NCI-H2081 treated with DMSO at 0.1 percent for 48 hours (cell line): Measurements from ENCODE around the gene TRABD2B.

ENCODE experiments used
- DNase-seq: peaks from one replicate; lab custom pipeline; 2025; lab: John Stamatoyannopoulos, UW

Gene TRABD2B

DNA sequence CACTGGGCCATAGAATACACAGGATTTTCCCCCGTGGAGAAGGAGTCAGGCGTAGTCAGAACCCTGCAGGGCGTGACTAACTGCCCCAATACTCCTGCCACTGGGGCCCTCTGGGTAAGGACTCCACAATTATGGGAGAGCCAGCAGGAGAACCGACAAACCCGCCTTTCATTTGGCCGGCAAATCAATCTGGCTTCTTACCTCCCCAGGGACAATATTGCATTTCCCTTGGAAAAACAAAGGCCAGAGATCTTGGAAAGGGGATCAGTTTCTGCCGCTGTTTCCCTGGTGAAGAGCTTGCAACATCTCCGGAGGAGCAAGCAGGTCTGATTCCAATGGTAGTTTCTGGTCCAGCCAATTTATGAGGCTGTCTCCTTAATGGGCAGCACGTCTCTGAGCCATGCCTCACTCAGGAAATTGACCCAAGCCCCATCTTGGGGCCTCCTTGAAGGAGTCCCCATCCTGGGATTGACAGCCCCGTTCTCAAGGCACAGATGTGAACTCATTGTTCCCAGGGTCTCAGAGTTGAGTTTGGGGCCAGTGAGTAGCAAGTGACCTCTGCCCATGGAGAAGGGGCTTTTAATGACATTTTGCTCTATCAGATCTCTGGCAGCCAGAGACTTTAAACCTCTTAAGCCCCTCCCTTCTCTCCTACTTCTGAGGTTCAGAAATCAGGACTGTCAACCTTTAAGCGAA lies 4.3 kb downstream of the TRABD2B start:
- no peak for DNase-seq

DNA sequence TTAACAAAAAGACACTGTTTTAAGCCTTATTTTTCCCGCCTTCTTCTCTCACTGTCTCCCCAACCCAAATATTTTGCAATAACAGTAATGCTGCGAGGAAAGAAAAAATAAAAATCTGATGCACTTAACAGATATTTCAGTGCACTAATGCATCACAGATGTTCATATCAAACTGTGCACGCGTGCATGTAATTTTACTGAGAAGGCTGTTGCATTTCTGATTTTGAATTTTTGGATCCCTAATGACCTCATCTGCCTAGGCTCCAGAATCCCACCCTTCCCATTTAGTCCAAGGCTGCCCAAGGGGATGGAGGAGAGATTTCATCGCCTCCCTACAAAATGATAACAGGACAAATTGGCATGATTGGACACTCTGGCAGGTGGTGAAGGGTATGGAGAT lies 5.5 kb downstream of the TRABD2B start:
- DNase-seq: no peak

GRCh38 chr1:47991187-47991586 lies 6.0 kb downstream of the TRABD2B start:
- DNase-seq: no peak

DNA sequence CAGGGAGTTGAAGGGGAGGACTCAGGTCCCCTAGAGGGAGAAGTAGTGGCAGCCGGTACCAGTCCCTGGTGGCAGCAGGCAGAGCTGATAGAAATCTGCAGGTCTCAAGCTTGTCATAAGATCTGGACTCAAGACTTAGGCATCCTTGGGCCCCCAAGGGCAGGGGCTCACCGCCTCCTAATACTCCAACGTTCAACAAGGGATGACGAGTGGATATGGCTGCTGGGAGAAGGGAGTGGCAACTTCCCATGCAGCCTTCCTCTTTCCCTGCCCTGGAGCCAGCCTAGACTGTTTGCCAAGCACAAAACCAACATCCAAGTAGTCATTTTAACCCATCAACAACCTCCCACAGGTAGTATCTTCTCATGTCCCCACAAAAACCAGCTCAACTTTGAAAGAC lies 6.9 kb downstream of the TRABD2B start:
- DNase-seq: no peak

- no peak for DNase-seq
Measured at GRCh38 chr1:47987601-47988000, 9.6 kb downstream of the TRABD2B start.

DNA sequence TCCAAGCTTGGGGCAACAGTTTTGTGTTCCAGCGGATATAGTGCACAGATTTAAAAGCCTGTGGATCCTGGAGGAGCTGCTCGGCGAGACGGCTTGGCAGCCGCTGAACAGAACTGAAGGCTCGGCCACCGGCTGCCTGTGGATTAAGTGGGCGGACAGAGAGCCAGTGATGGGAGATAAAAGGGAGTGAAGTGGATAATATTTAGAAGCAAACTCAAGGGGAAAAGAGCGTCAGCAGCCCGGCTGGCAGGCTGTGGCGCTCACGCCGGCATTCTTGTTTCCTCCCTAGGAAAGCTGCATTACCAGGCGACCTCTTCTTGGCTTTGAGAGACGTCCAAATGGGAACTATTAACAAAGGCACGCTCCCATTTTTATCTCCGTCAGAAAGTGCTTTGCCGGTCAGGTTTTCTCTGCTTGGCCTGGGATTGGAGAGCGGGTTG lies 10.4 kb downstream of the TRABD2B start:
- DNase-seq: no peak

GRCh38 chr1:47985018-47985417 lies 12.2 kb downstream of the TRABD2B start:
- no peak for DNase-seq

GRCh38 chr1:47984175-47984789 lies 12.9 kb downstream of the TRABD2B start:
- DNase-seq: no peak

GRCh38 chr1:47983691-47984090 lies 13.5 kb downstream of the TRABD2B start:
- no peak for DNase-seq

GRCh38 chr1:47981667-47982350 lies 15.4 kb downstream of the TRABD2B start:
- DNase-seq: no peak

DNA sequence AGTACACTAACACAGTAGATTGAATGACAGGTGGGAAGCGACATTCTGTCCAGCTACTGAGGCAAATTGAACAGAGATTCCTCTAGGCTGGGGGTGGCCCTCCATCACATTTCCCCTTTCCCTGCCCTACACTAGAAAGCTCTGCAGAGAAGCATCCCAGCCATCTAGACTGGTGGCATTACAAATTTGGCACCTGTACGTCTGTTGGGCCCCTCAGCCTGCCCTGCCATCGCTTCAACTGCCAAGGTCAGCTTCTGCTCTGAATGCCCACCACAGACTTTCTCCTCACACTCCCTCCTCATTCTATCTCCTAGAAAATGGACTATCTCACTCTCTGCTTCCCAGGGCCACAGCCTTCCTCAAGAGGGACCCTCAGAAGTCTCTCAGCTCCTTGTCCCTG lies 16.7 kb downstream of the TRABD2B start:
- DNase-seq: no peak

DNA sequence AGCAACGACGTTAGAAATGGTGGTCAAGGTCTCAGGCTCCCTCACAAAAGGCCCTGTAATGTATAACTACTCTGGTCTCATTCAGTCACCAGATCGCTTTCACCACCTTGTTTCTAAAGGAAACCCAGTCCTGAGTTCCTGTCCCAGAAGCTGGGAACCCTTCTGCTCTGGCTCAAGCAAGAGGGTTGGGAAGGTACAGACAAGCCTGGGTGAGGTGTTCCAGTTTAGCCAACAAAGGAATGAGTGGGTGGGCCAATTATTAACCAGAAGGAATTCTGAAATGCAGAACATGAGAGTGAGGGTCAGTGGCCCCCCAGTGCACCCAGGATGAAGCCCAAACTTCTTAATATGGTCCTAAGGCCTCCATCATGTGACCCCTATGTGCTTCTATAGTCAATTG lies 17.5 kb downstream of the TRABD2B start:
- no peak for DNase-seq

DNA sequence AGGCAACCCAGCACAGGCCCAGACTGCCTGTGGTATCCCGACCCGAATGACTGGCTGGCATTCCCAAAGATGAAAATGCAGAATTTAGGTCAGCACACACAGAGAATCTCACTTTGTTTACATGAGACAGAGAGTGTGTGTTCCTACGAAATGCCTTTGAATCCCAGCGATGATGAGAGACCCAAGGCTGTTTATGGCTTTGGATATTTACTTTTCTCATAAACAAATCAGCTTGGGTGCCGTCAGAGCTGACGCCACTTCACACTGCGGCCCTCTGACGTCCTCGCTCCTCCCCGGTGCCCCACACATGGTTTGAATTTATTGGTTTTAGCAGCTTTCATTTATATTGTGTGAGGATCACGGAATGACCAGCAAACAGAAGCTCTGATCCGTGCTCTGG lies 18.7 kb downstream of the TRABD2B start:
- DNase-seq: no peak

- no peak for DNase-seq
Measured at GRCh38 chr1:47976728-47977127, 20.5 kb downstream of the TRABD2B start.

DNA sequence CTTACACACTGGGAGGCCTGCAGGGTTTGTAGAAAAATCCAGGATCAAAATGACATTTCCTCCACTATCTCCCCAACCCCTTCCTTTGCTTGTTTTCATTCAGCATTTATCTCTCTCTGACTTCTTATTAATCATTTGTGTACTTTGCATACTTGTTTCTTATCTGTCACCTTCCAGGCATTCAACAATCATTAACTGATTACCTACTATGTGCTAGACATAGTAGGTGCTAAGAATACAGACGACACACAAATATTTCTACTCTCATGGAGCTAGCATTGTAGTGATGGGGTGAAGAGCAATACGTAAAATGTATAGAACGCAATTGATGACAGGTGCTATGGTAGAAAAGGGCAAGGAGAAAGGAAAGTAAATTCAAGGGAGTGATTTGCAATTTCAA lies 20.9 kb downstream of the TRABD2B start:
- DNase-seq: no peak

DNA sequence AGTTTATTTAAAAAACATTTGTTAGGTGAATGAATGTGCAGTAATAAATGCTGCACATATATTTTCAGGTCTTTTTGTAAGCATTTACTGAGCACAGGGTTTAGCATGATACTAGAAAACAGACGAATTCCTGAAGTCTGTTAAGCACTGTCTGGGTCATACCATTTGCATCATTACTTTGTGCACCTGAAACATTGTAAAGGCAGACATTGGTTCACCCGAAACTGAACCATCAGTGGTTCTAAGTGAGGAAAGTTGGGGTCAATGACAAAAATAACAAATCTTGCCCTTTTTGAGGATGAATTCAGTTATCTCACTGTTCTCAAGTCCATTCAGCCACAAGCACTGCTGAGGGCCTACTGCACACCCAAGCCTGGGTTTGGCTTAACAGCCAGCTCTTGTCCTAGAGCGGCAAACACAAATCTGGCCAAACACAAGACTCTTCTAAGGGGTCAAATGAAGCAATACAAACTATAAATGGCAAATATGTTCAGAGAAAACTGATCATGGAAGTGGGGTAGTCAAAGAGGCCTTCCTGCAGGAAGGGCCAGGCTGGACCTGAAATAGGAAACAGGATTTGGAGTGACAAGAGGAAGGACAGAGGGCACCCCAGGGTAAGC lies 21.8 kb downstream of the TRABD2B start:
- no peak for DNase-seq

DNA sequence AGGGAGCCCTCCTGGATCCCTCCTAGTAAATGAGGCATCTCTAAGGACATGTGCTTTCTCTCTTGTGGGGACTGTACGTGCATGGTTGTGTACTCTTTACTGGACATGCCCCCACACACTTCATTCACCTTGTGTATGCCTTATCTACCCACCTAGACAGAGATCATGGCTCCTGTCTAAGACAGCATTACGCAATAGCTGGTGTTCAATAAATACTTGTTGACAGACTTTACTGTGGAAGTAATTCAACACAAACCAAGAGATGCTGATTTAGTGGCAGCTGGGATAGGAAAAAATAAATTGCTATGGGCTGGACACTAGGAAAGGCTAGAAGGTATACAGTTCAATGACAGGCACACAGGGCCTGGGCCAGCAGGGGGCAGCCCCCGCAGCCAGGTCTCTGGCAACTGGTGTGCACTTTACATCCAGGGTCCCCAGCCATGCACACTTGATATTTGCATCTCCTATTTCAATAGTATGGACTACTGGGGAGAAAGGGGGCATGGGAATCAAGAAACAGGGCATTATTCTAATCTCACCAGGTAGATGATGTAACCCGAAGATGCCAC lies 24.2 kb downstream of the TRABD2B start:
- no peak for DNase-seq

DNA sequence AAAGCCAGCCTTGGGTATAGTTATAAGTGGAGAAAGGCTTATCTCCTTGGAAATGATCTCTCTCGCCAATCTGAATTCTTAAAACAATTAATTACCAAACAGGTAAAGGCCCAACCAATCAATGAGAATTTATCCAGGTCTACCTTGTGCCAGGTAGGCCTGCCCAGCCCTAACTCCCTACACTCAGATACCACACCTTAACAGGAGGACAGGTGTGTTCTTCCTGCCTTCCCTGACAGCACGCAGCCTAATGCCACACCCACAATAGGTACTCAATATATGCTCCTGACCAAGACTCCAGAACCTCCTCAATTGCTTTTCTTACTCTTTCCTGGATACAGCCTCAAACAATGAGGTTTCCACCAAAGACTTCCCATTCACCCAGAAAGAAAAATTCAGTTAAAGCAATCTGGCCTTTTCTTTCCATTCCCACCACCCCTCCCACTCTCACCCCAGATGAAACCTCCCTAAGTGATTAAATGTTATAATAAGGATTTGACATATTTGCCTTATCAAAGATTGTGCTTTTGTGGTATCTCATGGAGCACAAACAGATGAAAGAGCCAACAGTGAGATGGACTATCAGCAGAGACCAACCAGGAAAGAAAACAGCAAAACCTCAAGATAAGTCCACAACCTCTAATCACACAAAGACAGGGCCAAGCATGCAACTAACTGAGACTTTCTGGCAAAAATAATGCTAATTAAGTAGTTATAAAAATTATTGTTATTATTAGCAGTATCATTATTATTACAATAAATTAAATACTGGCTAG lies 25.6 kb downstream of the TRABD2B start:
- DNase-seq: no peak

- no peak for DNase-seq
Measured at GRCh38 chr1:47970882-47971281, 26.3 kb downstream of the TRABD2B start.

DNA sequence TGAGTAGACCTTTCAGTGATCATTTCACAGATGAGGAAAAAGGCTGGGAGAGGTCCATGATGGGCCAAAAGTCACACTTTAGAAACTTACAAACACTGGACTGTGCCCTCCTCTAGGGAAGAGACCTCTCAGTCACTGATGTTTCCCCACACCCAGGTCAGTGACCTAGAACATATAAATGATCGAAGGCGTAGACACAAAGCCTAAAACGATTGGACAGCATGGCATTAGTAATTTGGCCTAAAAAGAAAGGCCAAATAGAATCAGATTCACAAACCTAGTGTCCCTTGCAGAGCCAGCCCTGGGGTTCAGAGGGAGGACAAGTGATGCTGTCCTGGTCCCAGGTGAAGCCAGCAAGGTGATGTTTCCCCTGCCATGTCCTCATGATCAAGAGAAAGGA lies 27.7 kb downstream of the TRABD2B start:
- DNase-seq: no peak

- DNase-seq: no peak
Measured at GRCh38 chr1:47968556-47968888, 28.7 kb downstream of the TRABD2B start.
